ENCODE data around the gene SPATA31D3.

GRCh38 chr9:81971727-81972126, 28.4 kb downstream of the SPATA31D3 start:
- no peak for TF ChIP-seq ZNF292 (CRISPR knock-in tag; IDR thresholded peaks at IDR 0.05; ENCODE audit: borderline replicate concordance, low read depth)
- TF ChIP-seq ATRX (CRISPR knock-in tag; IDR thresholded peaks at IDR 0.05; ENCODE audit: borderline replicate concordance), result no peak
- TF ChIP-seq CEBPG (CRISPR knock-in tag; IDR thresholded peaks at IDR 0.05), result no peak
- TF ChIP-seq CTCF (CRISPR knock-in tag; IDR thresholded peaks at IDR 0.05), result no peak
- no peak for TF ChIP-seq SPEN (CRISPR knock-in tag; IDR thresholded peaks at IDR 0.05; ENCODE audit: low read depth)
- no peak for TF ChIP-seq FOXP4 (CRISPR knock-in tag; IDR thresholded peaks at IDR 0.05)
